ENCODE data around the gene TOPAZ1.

TOPAZ1 gene

GRCh38 chr3:44248152-44248551, 6.5 kb downstream of the TOPAZ1 start:
- DNase-seq = no peak

GRCh38 chr3:44252332-44252959, 10.8 kb downstream of the TOPAZ1 start:
- no peak for DNase-seq

- no peak for DNase-seq
These were observed 17.7 kb downstream of the TOPAZ1 start for GRCh38 chr3:44259404-44259803.

- no peak for DNase-seq
These were observed 22.5 kb downstream of the TOPAZ1 start for GRCh38 chr3:44264146-44264545.

- no peak for DNase-seq
These were observed 24.1 kb downstream of the TOPAZ1 start for GRCh38 chr3:44265815-44266214.

GRCh38 chr3:44272191-44272590, 30.5 kb downstream of the TOPAZ1 start:
- DNase-seq = no peak

GRCh38 chr3:44277925-44278324, 36.2 kb downstream of the TOPAZ1 start:
- no peak for DNase-seq

GRCh38 chr3:44280077-44280476, 38.4 kb downstream of the TOPAZ1 start:
- no peak for DNase-seq

GRCh38 chr3:44280631-44281030, 38.9 kb downstream of the TOPAZ1 start:
- DNase-seq = no peak

- no peak for DNase-seq
These were observed 43.3 kb downstream of the TOPAZ1 start for GRCh38 chr3:44284949-44285348.

GRCh38 chr3:44289882-44290462, 48.3 kb downstream of the TOPAZ1 start:
- DNase-seq = no peak

- no peak for DNase-seq
These were observed 50.6 kb downstream of the TOPAZ1 start for GRCh38 chr3:44292276-44292675.

- no peak for DNase-seq
These were observed 51.3 kb downstream of the TOPAZ1 start for GRCh38 chr3:44292947-44293346.

- no peak for DNase-seq
These were observed 55.6 kb downstream of the TOPAZ1 start for GRCh38 chr3:44297255-44297654.

GRCh38 chr3:44301746-44302145, 60.1 kb downstream of the TOPAZ1 start:
- DNase-seq = no peak

- DNase-seq = no peak
These were observed 67.8 kb downstream of the TOPAZ1 start for GRCh38 chr3:44309500-44309899.

- no peak for DNase-seq
These were observed 77.2 kb downstream of the TOPAZ1 start for GRCh38 chr3:44318891-44319311.

- DNase-seq = no peak
These were observed 79.6 kb downstream of the TOPAZ1 start for GRCh38 chr3:44321335-44321734.

- peak in 8 of 14 donors; percentile 2 to 36 (median 16) for DNase-seq
These were observed 81.8 kb downstream of the TOPAZ1 start for GRCh38 chr3:44323341-44323955.

- no peak for DNase-seq
These were observed 82.9 kb downstream of the TOPAZ1 start for GRCh38 chr3:44324584-44324983.

- no peak for DNase-seq
These were observed 84.3 kb downstream of the TOPAZ1 start for GRCh38 chr3:44326019-44326418.

GRCh38 chr3:44326515-44326914, 84.8 kb downstream of the TOPAZ1 start:
- DNase-seq = no peak

GRCh38 chr3:44329946-44330345, 88.3 kb downstream of the TOPAZ1 start:
- no peak for DNase-seq

GRCh38 chr3:44330444-44330843, 88.8 kb downstream of the TOPAZ1 start:
- DNase-seq = no peak
